PFSK-1 (cell line): ENCODE data around the gene IQSEC3.

Experiments used
- POLR2AphosphoS5 ChIP-seq: IDR thresholded peaks from 2 replicates; pipeline ENCODE4 v1.6.1; 2012; ENCODE audit warnings: low read depth, mild to moderate bottlenecking, control low read depth, low read length, moderate library complexity
- REST ChIP-seq, 2 experiments: IDR thresholded peaks; 2 replicates each; pipeline versions ENCODE4 v1.6.1 to v1.8.0; 2011 to 2012; ENCODE audit warnings: low read depth in 2 of 2, low read length in 2 of 2, control low read depth in 1 of 2, inconsistent platforms in 1 of 2, mild to moderate bottlenecking in 1 of 2, moderate library complexity in 1 of 2; ENCODE audit not compliant: insufficient read depth in 1 of 2
- SIN3A ChIP-seq: IDR thresholded peaks from 2 replicates; pipeline ENCODE4 v1.6.1; 2012; ENCODE audit warnings: mild to moderate bottlenecking, low read length, moderate library complexity, borderline replicate concordance; ENCODE audit not compliant: insufficient read depth
- TAF1 ChIP-seq: IDR thresholded peaks from 2 replicates; pipeline ENCODE4 v1.6.1; 2012; ENCODE audit warnings: low read length, control low read depth, borderline replicate concordance; ENCODE audit not compliant: insufficient read depth

GRCh38 chr12:159156-159782 lies 92.7 kb downstream of the IQSEC3 start:
- TF ChIP-seq REST (IDR thresholded peaks at IDR 0.05; ENCODE audit: insufficient read depth in 1 of 2, low read depth in 2 of 2, low read length in 2 of 2) (no peak), POLR2AphosphoS5 (no peak), SIN3A (no peak), TAF1 (no peak)
